ENCODE results near the gene CXCL14. TPM values are rescaled to one million over a fixed set of nuclear protein-coding genes. Genes with fewer than 3 reads are reported as not detected.

The CXCL14 gene
- polyA plus RNA-seq, 1 of the 3 experiments (the other 2 are of a cell fraction), result 0.05 TPM

- TF ChIP-seq PBX3 (IDR thresholded peaks at IDR 0.05) (no peak), TAF1 (IDR thresholded peaks at IDR 0.05; ENCODE audit: borderline replicate concordance, low read depth, low read length) (no peak), POLR2AphosphoS5 (IDR thresholded peaks at IDR 0.05; ENCODE audit: low read depth, low read length) (no peak)
Measured at GRCh38 chr5:135623186-135623715, 44.5 kb upstream of the CXCL14 start (continued).

GRCh38 chr5:135615581-135616260, 36.9 kb upstream of the CXCL14 start:
- no peaks in the 10 kb centered on the region for H3K79me2 ChIP-seq (ENCODE audit: insufficient read depth)
- no peak overlapping the region for H3K27ac ChIP-seq (ENCODE audit: low read depth in 2 of 2, low read length in 1 of 2)
- POLR2A ChIA-PET, result no interaction called here
- no peak overlapping the region for H3K4me3 ChIP-seq (ENCODE audit: low read depth in 2 of 2, low read length in 1 of 2)
- TF ChIP-seq CHD2 (IDR thresholded peaks at IDR 0.05; ENCODE audit: low read length, partially characterized antibody), result no peak
- no peak for TF ChIP-seq RXRA (IDR thresholded peaks at IDR 0.05; ENCODE audit: borderline replicate concordance, low read depth)
- no peak for TF ChIP-seq RCOR1 (IDR thresholded peaks at IDR 0.05; ENCODE audit: low read length)
- no peak for TF ChIP-seq EP300 (IDR thresholded peaks at IDR 0.05; ENCODE audit: borderline replicate concordance in 1 of 2, low read depth in 1 of 2, low read length in 1 of 2)
- TF ChIP-seq SIN3A (IDR thresholded peaks at IDR 0.05; ENCODE audit: borderline replicate concordance, low read depth, low read length), result no peak
- H3K4me1 ChIP-seq (ENCODE audit: control insufficient read depth in 1 of 2, insufficient read depth in 2 of 2, low read depth in 1 of 2, low read length in 1 of 2), result no peaks in the 10 kb centered on the region
- CTCF ChIA-PET, result no interaction called here
- no peaks in the 10 kb centered on the region for H4K20me1 ChIP-seq (ENCODE audit: insufficient read depth)
- no peaks in the 10 kb centered on the region for H3K9me3 ChIP-seq
- no peak overlapping the region for H2AFZ ChIP-seq (ENCODE audit: low read depth)
- WGBS (ENCODE audit: low lambda C conversion rate), result 13% methylated on average over 4 of the region's 4 CpGs
- H3K36me3 ChIP-seq (replicated peaks in 1 of 2; ENCODE audit: control insufficient read depth in 1 of 2, insufficient read depth in 2 of 2, low read length in 1 of 2), result no peaks in the 10 kb centered on the region
- no peak overlapping the region for H3K9ac ChIP-seq
- no peak overlapping the region for H3K4me2 ChIP-seq
- H3K27me3 ChIP-seq (ENCODE audit: insufficient read depth), result no peaks in the 10 kb centered on the region
- no peak for DNase-seq
- no peaks in the 10 kb centered on the region for H3K9me2 ChIP-seq
- H3F3A ChIP-seq (replicated peaks; ENCODE audit: insufficient read depth), result no peaks in the 10 kb centered on the region

GRCh38 chr5:135615171-135615570, 36.4 kb upstream of the CXCL14 start:
- Histone ChIP-seq H3K9me3 (no peaks in the 10 kb centered on the region), H3K4me1 (ENCODE audit: control insufficient read depth in 1 of 2, insufficient read depth in 2 of 2, low read depth in 1 of 2, low read length in 1 of 2) (no peaks in the 10 kb centered on the region), H3K4me3 (ENCODE audit: low read depth in 2 of 2, low read length in 1 of 2) (no peak overlapping the region), H3F3A (replicated peaks; ENCODE audit: insufficient read depth) (no peaks in the 10 kb centered on the region), H3K27ac (ENCODE audit: low read depth in 2 of 2, low read length in 1 of 2) (no peak overlapping the region), H3K9me2 (no peaks in the 10 kb centered on the region), H3K27me3 (ENCODE audit: insufficient read depth) (no peaks in the 10 kb centered on the region), H2AFZ (ENCODE audit: low read depth) (no peak overlapping the region), H4K20me1 (ENCODE audit: insufficient read depth) (no peaks in the 10 kb centered on the region), H3K79me2 (ENCODE audit: insufficient read depth) (no peaks in the 10 kb centered on the region), H3K36me3 (replicated peaks in 1 of 2; ENCODE audit: control insufficient read depth in 1 of 2, insufficient read depth in 2 of 2, low read length in 1 of 2) (no peaks in the 10 kb centered on the region), H3K9ac (no peak overlapping the region), H3K4me2 (no peak overlapping the region)
- TF ChIP-seq RCOR1 (IDR thresholded peaks at IDR 0.05; ENCODE audit: low read length) (no peak), FOXJ3 (CRISPR knock-in tag; IDR thresholded peaks at IDR 0.05) (no peak), JUND (IDR thresholded peaks at IDR 0.05) (no peak), IRF3 (IDR thresholded peaks at IDR 0.05; ENCODE audit: low read depth, low read length) (no peak), POLR2AphosphoS5 (IDR thresholded peaks at IDR 0.05; ENCODE audit: low read depth, low read length) (no peak), TCF12 (IDR thresholded peaks at IDR 0.05) (no peak), RFX5 (IDR thresholded peaks at IDR 0.05; ENCODE audit: low read length) (no peak), EZH2phosphoT487 (IDR thresholded peaks at IDR 0.05; ENCODE audit: borderline replicate concordance, low read depth) (no peak), NFIC (IDR thresholded peaks at IDR 0.05; ENCODE audit: borderline replicate concordance) (no peak), PBX3 (IDR thresholded peaks at IDR 0.05) (no peak), NRF1 (IDR thresholded peaks at IDR 0.05; ENCODE audit: low read depth, low read length) (no peak), RXRA (IDR thresholded peaks at IDR 0.05; ENCODE audit: borderline replicate concordance, low read depth) (no peak), REST (IDR thresholded peaks at IDR 0.05; ENCODE audit: low read depth, low read length) (no peak), YY1 (IDR thresholded peaks at IDR 0.05; ENCODE audit: low read depth) (no peak), RAD21 (IDR thresholded peaks at IDR 0.05; ENCODE audit: low read length) (no peak)
- no peak for DNase-seq
- WGBS (ENCODE audit: low lambda C conversion rate), result 8% methylated on average over 1 of the region's 1 CpG
- ChIA-PET POLR2A (no interaction called here), CTCF (no interaction called here)
